ENCODE measurements around the gene F10. TPM values are rescaled to one million over a fixed set of nuclear protein-coding genes. Genes with fewer than 3 reads are reported as not detected.

F10 gene
- total and polyA plus RNA-seq, 2 donors (not counting 3 experiments of a cell fraction or from before 2014, with no cell fraction given), result 0.25 TPM; not detected in 1

DNA sequence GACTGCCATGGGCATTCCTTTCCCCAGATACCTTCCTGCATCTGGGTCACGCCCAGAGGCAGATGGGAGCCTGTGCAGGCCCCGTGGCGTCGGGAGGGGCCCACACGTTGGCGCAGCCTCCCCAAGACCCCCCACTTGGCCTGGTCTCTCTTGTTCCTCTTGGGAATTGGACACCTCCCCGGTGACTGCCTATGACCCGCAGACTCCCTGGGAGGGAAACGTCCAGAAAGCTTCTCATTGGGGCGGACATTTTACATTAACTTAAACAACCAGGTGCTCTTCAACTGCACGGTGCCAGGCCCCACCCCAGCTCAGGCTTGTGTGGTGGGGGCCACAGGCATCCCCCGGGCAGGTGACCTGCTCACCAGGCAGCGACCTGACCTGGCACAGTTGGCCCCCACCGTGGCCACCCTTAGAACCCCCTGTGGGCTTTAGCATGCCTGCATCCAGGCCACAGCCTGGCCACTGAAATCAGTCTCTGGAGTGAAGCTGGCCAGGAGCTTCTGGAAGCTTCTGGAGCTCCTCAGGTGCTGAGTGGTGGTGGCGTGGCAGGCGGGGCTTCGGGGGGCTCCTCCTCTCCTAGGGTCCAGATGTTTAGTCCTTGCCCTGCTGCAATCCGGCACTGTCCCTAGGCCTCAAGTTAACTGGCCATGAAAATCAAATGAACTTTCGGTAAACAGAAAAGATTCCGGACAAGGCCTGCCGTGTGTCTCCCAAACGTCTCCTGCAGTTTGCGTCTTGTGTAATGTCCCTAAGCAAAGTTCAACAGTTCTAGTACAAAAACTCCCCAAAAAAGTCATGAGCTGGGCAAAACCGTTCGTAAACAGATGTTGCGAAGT, 27.3 kb downstream of the F10 start:
- no peak overlapping the region for H3K4me2 ChIP-seq (ENCODE audit: insufficient read depth, low read length)
- DNase-seq (ENCODE audit: low read depth, low spot score) (no peak), FAIRE-seq (no peak)
- H3K9ac ChIP-seq (replicated peaks; ENCODE audit: extremely low read depth, insufficient read depth, low read length), result no peak overlapping the region
- H3K27ac ChIP-seq (ENCODE audit: insufficient read depth, low read depth, low read length), result no peak overlapping the region
- H2AFZ ChIP-seq (ENCODE audit: low read depth, low read length), result no peak overlapping the region
- peaks cover 6% of the 10 kb centered on the region for H3K4me1 ChIP-seq (ENCODE audit: control insufficient read depth, extremely low read depth, insufficient read depth, low read length)
- BruUV-seq (replicated peaks), result no TSS peak
- no peak overlapping the region for H3K4me3 ChIP-seq (replicated peaks in 1 of 3; ENCODE audit: insufficient read depth in 1 of 3, low read depth in 1 of 3, low read length in 3 of 3)
- intact Hi-C loops (cut with micrococcal nuclease), result no loop called here
- H3K9me1 ChIP-seq (replicated peaks; ENCODE audit: control insufficient read depth, extremely low read depth, insufficient read depth, low read length), result no peaks in the 10 kb centered on the region
- H3K79me2 ChIP-seq (ENCODE audit: control insufficient read depth, insufficient read depth, low read length), result no peaks in the 10 kb centered on the region
- CTCF ChIA-PET, result interaction anchor here (0.7 kb wide), 1 partner anchor 207 kb away, joined by 3 read pairs; no protein-coding TSS in a partner anchor
- dilution Hi-C loops (cut with MboI; ENCODE audit: extremely low pct_ligation_motif_present, low sequenced_read_pairs), result no loop called here
- POLR2A ChIA-PET, result no interaction called here
- H3K36me3 ChIP-seq (ENCODE audit: control insufficient read depth in 2 of 2, extremely low read depth in 1 of 2, insufficient read depth in 2 of 2, low read length in 2 of 2), result no peaks in the 10 kb centered on the region
- no peaks in the 10 kb centered on the region for H3K9me3 ChIP-seq (replicated peaks; ENCODE audit: control insufficient read depth, insufficient read depth, low read length)
- H4K20me1 ChIP-seq (replicated peaks; ENCODE audit: control insufficient read depth, extremely low read depth, insufficient read depth, low read length), result no peaks in the 10 kb centered on the region
- peaks cover 0 to 10% of the 10 kb centered on the region in 2 experiments for H3K27me3 ChIP-seq (ENCODE audit: control insufficient read depth in 2 of 2, insufficient read depth in 2 of 2, low read length in 2 of 2)
- TF ChIP-seq FOS (IDR thresholded peaks at IDR 0.05; ENCODE audit: borderline replicate concordance, insufficient read depth, low read length) (no peak), EZH2 (IDR thresholded peaks at IDR 0.05; ENCODE audit: borderline replicate concordance, low read depth, low read length, severe bottlenecking) (no peak), POLR2AphosphoS5 (IDR thresholded peaks at IDR 0.05; ENCODE audit: insufficient read depth, low read depth, low read length) (no peak), POLR2A (IDR thresholded peaks at IDR 0.05; ENCODE audit: low read depth, low read length) (no peak)
- TF ChIP-seq, protein P1, sequence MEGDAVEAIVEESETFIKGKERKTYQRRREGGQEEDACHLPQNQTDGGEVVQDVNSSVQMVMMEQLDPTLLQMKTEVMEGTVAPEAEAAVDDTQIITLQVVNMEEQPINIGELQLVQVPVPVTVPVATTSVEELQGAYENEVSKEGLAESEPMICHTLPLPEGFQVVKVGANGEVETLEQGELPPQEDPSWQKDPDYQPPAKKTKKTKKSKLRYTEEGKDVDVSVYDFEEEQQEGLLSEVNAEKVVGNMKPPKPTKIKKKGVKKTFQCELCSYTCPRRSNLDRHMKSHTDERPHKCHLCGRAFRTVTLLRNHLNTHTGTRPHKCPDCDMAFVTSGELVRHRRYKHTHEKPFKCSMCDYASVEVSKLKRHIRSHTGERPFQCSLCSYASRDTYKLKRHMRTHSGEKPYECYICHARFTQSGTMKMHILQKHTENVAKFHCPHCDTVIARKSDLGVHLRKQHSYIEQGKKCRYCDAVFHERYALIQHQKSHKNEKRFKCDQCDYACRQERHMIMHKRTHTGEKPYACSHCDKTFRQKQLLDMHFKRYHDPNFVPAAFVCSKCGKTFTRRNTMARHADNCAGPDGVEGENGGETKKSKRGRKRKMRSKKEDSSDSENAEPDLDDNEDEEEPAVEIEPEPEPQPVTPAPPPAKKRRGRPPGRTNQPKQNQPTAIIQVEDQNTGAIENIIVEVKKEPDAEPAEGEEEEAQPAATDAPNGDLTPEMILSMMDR (IDR thresholded peaks at IDR 0.05; ENCODE audit: extremely low read depth in 1 of 2, insufficient read depth in 1 of 2, low read depth in 1 of 2, low read length in 2 of 2), result no peak

All from endothelial cell of umbilical vein (primary cell).